Fibroblast of lung (primary cell): ENCODE data around the gene RARG. TPM values are rescaled to one million over a fixed set of nuclear protein-coding genes. Genes with fewer than 3 reads are reported as not detected.

ENCODE experiments used
- DNase-seq, 2 donors: peaks; one replicate each; pipeline versions ENCODE4 v3.0.0 to v3.0.0-alpha.2; 2010; ENCODE audit warnings: low read depth in 2 of 2
- H2AFZ ChIP-seq: 2 replicates; pipeline ENCODE4 v1.5.1; 2012; ENCODE audit warnings: low read length, control low read depth, inconsistent platforms
- H3K27ac ChIP-seq: 2 replicates; pipeline ENCODE4 v1.5.1; 2011; ENCODE audit warnings: low read length, control low read depth; ENCODE audit not compliant: insufficient read depth
- H3K27me3 ChIP-seq: 2 replicates; pipeline ENCODE4 v1.5.1; 2011; ENCODE audit warnings: mild to moderate bottlenecking, low read length; ENCODE audit not compliant: control insufficient read depth, insufficient read depth
- H3K36me3 ChIP-seq: 2 replicates; pipeline ENCODE4 v1.5.1; 2011; ENCODE audit warnings: low read length; ENCODE audit not compliant: control insufficient read depth, insufficient read depth
- H3K4me1 ChIP-seq: 2 replicates; pipeline ENCODE4 v1.5.1; 2011; ENCODE audit warnings: low read length; ENCODE audit not compliant: control insufficient read depth, insufficient read depth; ENCODE audit errors: extremely low read depth
- H3K4me2 ChIP-seq: 2 replicates; pipeline ENCODE4 v1.5.1; 2011; ENCODE audit warnings: low read length, control low read depth; ENCODE audit not compliant: insufficient read depth; ENCODE audit errors: extremely low read depth
- H3K4me3 ChIP-seq, 4 experiments: fragments of 200-600 bp in 1 of 4; sonication (generic) in 1 of 4; replicated peaks in 1 of 4; 2 replicates each; pipeline ENCODE4 v1.5.1; 2011 to 2016; ENCODE audit warnings: low read length in 4 of 4, low read depth in 3 of 4, mild to moderate bottlenecking in 3 of 4, control low read depth in 2 of 4, inconsistent platforms in 1 of 4, mixed read lengths in 1 of 4; ENCODE audit not compliant: insufficient read depth in 1 of 4; ENCODE audit errors: control extremely low read depth in 1 of 4
- H3K79me2 ChIP-seq: 2 replicates; pipeline ENCODE4 v1.5.1; 2012; ENCODE audit warnings: mild to moderate bottlenecking, low read length, inconsistent platforms; ENCODE audit not compliant: control insufficient read depth, insufficient read depth
- H3K9ac ChIP-seq: 2 replicates; pipeline ENCODE4 v1.5.1; 2011; ENCODE audit warnings: mild to moderate bottlenecking, low read length, control low read depth; ENCODE audit not compliant: insufficient read depth
- H3K9me3 ChIP-seq: 2 replicates; pipeline ENCODE4 v1.5.1; 2012; ENCODE audit warnings: low read depth, low read length; ENCODE audit not compliant: control insufficient read depth, insufficient read depth
- H4K20me1 ChIP-seq: 2 replicates; pipeline ENCODE4 v1.5.1; 2011; ENCODE audit warnings: low read length; ENCODE audit not compliant: control insufficient read depth, insufficient read depth; ENCODE audit errors: extremely low read depth
- CTCF ChIP-seq, 2 donors: IDR thresholded peaks in 1 of 2; conservative IDR thresholded peaks in 1 of 2; 1 replicate in 1 of 2; 2 replicates in 1 of 2; pipeline ENCODE4 v1.5.1; 2011 to 2012; ENCODE audit warnings: low read length in 2 of 2, control low read depth in 1 of 2, inconsistent platforms in 1 of 2, low read depth in 1 of 2, mild to moderate bottlenecking in 1 of 2
- EZH2 ChIP-seq: IDR thresholded peaks from 2 replicates; pipeline ENCODE4 v1.5.1; 2012; ENCODE audit warnings: low read length, control low read depth, mild to moderate bottlenecking; ENCODE audit errors: missing control alignments
- polyA plus RNA-seq, 2 donors: library from polyadenylated mRNA; depleted of rRNA in 1 of 2; stranded (reverse) in 1 of 2; unstranded in 1 of 2; fragments of >200 nt; gene quantifications; 2 replicates each; pipeline ENCODE4 v1.2.1, GENCODE V29; 2011 to 2012; ENCODE audit warnings: missing spikeins in 1 of 2
- total RNA-seq: library from RNA; depleted of rRNA; stranded (reverse); fragments of >200 nt; gene quantifications from 2 replicates; pipeline ENCODE4 v1.2.1, GENCODE V29; 2014

The RARG gene
- total and polyA plus RNA-seq, 2 donors (not counting 1 experiment from before 2014, with no cell fraction given), result 30.4 to 51.4 TPM

- Histone ChIP-seq H3K79me2 (peaks cover 43% of the 10 kb centered on the region), H3K4me3 (peak overlapping the region; percentile 83 to 97 (median 92)), H3K9me3 (no peaks in the 10 kb centered on the region), H3K4me2 (peak overlapping the region; percentile 93), H3K27me3 (no peaks in the 10 kb centered on the region), H2AFZ (no peak overlapping the region), H3K27ac (peak overlapping the region; percentile 78), H4K20me1 (no peaks in the 10 kb centered on the region), H3K4me1 (peaks cover 34% of the 10 kb centered on the region), H3K36me3 (peaks cover 14% of the 10 kb centered on the region), H3K9ac (peak overlapping the region; percentile 65)
- no peak for TF ChIP-seq EZH2
- no peak for TF ChIP-seq CTCF (conservative IDR thresholded peaks at IDR 0.05 in 1 of 2, IDR thresholded peaks at IDR 0.05 in 1 of 2; ENCODE audit: low read depth in 1 of 2, low read length in 2 of 2)
- DNase-seq, result peak in 1 of 2 donors; percentile 25
Measured at GRCh38 chr12:53218551-53219291, 13.3 kb downstream of the RARG start.

GRCh38 chr12:53217931-53218307 is 14.1 kb downstream of the RARG start:
- peak overlapping the region; percentile 36 to 97 (median 87) for H3K4me3 ChIP-seq
- peaks cover 43% of the 10 kb centered on the region for H3K79me2 ChIP-seq
- H3K4me2 ChIP-seq, result peak overlapping the region; percentile 93
- H3K27ac ChIP-seq, result peak overlapping the region; percentile 63
- H4K20me1 ChIP-seq, result no peaks in the 10 kb centered on the region
- no peaks in the 10 kb centered on the region for H3K9me3 ChIP-seq
- peaks cover 18% of the 10 kb centered on the region for H3K36me3 ChIP-seq
- no peak for DNase-seq
- H3K27me3 ChIP-seq, result no peaks in the 10 kb centered on the region
- TF ChIP-seq EZH2 (no peak), CTCF (conservative IDR thresholded peaks at IDR 0.05 in 1 of 2, IDR thresholded peaks at IDR 0.05 in 1 of 2; ENCODE audit: low read depth in 1 of 2, low read length in 2 of 2) (no peak)
- no peak overlapping the region for H2AFZ ChIP-seq
- H3K9ac ChIP-seq, result no peak overlapping the region
- H3K4me1 ChIP-seq, result peaks cover 31% of the 10 kb centered on the region

- peak in 1 of 2 donors; percentile 21 for DNase-seq
- Histone ChIP-seq H3K4me2 (peak overlapping the region; percentile 93), H3K9ac (no peak overlapping the region), H3K4me1 (peaks cover 25% of the 10 kb centered on the region), H4K20me1 (no peaks in the 10 kb centered on the region), H3K27ac (peak overlapping the region; percentile 63), H2AFZ (no peak overlapping the region), H3K4me3 (peak overlapping the region; percentile 31 to 97 (median 87)), H3K9me3 (no peaks in the 10 kb centered on the region), H3K27me3 (no peaks in the 10 kb centered on the region), H3K79me2 (peaks cover 43% of the 10 kb centered on the region), H3K36me3 (peaks cover 24% of the 10 kb centered on the region)
- TF ChIP-seq CTCF (conservative IDR thresholded peaks at IDR 0.05 in 1 of 2, IDR thresholded peaks at IDR 0.05 in 1 of 2; ENCODE audit: low read depth in 1 of 2, low read length in 2 of 2), result no peak
- TF ChIP-seq EZH2, result no peak
Measured at GRCh38 chr12:53217051-53217930, 14.7 kb downstream of the RARG start.
